Gastrocnemius medialis (tissue), 4 donors: ENCODE data around the gene MALRD1.

Source experiments
- POLR2A ChIP-seq, 2 donors: fragments of 450-650 bp; IDR thresholded peaks; one replicate each; pipeline ENCODE4 v1.6.1; 2017; ENCODE audit warnings: antibody characterized with exemption in 2 of 2, mild to moderate bottlenecking in 2 of 2, moderate library complexity in 2 of 2
- TF ChIP-seq, protein P1 (sequence below), 5 experiments: fragments of 450-650 bp in 3 of 5; fragments of 200-600 bp in 2 of 5; sonication (generic) in 2 of 5; IDR thresholded peaks in 4 of 5; conservative IDR thresholded peaks in 1 of 5; 1 replicate in 4 of 5; 2 replicates in 1 of 5; pipeline ENCODE4 v1.5.1; 2016 to 2019; ENCODE audit warnings: antibody characterized with exemption in 5 of 5, mild to moderate bottlenecking in 3 of 5, moderate library complexity in 3 of 5

DNA sequence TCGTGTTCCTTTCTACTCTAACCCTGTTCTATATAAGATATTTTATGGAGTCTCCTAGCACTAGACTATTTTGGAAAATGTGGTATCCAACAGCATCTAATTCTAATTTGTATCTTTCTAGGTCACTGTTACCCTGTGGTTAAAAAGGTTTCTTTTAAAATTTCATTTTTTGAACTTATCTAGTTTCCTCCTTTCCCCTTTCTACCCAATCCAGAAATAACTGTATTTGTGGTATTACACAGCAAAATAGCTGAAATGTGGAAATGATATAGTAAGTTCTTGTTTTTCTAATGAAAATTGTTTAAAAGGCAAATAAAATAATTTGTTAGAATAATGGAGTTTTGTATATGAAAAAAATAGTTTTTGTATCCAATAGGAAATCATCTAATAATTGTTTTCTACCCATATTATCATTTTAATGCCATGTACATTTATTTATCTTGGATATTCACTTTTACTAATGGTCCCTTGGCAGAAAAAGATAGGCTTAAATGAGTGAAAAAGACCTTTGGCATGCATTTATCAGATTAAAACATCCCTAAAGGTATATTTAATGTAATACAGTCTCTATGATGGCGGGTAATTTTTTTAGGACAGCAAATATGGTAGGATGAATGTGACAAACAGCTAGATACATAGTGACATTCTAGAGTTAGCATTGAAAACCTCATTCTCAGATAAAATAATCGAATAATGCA is 592.1 kb downstream of the MALRD1 start:
- TF ChIP-seq, protein P1, sequence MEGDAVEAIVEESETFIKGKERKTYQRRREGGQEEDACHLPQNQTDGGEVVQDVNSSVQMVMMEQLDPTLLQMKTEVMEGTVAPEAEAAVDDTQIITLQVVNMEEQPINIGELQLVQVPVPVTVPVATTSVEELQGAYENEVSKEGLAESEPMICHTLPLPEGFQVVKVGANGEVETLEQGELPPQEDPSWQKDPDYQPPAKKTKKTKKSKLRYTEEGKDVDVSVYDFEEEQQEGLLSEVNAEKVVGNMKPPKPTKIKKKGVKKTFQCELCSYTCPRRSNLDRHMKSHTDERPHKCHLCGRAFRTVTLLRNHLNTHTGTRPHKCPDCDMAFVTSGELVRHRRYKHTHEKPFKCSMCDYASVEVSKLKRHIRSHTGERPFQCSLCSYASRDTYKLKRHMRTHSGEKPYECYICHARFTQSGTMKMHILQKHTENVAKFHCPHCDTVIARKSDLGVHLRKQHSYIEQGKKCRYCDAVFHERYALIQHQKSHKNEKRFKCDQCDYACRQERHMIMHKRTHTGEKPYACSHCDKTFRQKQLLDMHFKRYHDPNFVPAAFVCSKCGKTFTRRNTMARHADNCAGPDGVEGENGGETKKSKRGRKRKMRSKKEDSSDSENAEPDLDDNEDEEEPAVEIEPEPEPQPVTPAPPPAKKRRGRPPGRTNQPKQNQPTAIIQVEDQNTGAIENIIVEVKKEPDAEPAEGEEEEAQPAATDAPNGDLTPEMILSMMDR (IDR thresholded peaks at IDR 0.05 in 4 of 5, conservative IDR thresholded peaks at IDR 0.05 in 1 of 5), result no peak
- no peak for TF ChIP-seq POLR2A (IDR thresholded peaks at IDR 0.05)
